ENCODE data around the gene SYT11.
"Not testable (repeated sequence)": the region's sequence is repeated elsewhere in the genome, so short reads cannot be mapped to it uniquely, and the experiment has no call there.

Gene SYT11

DNA sequence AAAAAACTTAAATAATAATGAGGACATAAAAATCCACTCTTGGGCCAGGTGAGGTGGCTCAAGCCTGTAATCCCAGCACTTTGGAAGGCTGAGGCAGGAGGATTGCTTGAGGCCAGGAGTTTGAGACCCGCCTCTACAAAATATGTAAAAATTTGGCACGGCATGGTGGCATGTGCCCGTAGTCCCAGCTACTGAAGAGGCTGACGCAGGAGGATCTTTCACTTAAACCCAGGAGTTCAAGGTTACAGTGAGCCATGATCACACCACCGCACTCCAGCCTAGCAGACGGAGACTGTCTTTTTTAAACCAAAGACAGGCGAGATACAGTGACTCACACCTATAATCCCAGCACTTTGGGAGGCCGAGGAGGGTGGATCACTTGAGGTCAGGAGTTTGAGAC, 37.1 kb downstream of the SYT11 start:
- H3K36me3 ChIP-seq (ENCODE audit: control insufficient read depth, insufficient read depth, low read length): peaks cover 26% of the 10 kb centered on the region
- DNase-seq; H3K4me1 ChIP-seq (ENCODE audit: control insufficient read depth, insufficient read depth, low read length, poor library complexity, severe bottlenecking); H3K9me3 ChIP-seq (ENCODE audit: control insufficient read depth, low read length); H3K4me3 ChIP-seq (ENCODE audit: insufficient read depth, low read depth, low read length, poor library complexity, severe bottlenecking); H3K27ac ChIP-seq (ENCODE audit: insufficient read depth, low read length, poor library complexity, severe bottlenecking); H3K27me3 ChIP-seq (replicated peaks; ENCODE audit: control insufficient read depth, insufficient read depth, low read length, poor library complexity, severe bottlenecking): not testable (repeated sequence)

DNA sequence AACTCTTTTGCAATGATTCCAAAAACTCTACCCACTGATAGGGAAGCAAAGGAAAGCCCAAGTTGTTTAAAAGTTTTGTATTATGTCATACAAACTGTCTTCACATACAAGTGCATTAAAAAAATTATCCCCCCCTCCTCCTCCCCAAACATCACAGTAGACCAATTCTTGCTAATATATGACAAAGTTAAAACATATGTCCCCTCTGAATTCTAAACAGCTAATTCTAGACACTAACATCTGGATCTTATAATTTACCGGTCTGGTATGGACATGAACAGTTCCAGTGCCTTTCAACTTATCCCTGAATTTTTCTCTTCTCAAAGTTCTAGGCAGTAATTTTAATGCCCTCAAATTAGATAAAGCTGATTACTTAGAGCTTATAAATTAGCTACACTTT, 38.4 kb downstream of the SYT11 start:
- Histone ChIP-seq H3K4me3 (ENCODE audit: insufficient read depth, low read depth, low read length, poor library complexity, severe bottlenecking) (no peak overlapping the region), H3K9me3 (ENCODE audit: control insufficient read depth, low read length) (no peaks in the 10 kb centered on the region), H3K36me3 (ENCODE audit: control insufficient read depth, insufficient read depth, low read length) (peaks cover 29% of the 10 kb centered on the region), H3K27me3 (replicated peaks; ENCODE audit: control insufficient read depth, insufficient read depth, low read length, poor library complexity, severe bottlenecking) (no peaks in the 10 kb centered on the region), H3K4me1 (ENCODE audit: control insufficient read depth, insufficient read depth, low read length, poor library complexity, severe bottlenecking) (peaks cover 3% of the 10 kb centered on the region), H3K27ac (ENCODE audit: insufficient read depth, low read length, poor library complexity, severe bottlenecking) (no peak overlapping the region)
- DNase-seq: no peak

DNA sequence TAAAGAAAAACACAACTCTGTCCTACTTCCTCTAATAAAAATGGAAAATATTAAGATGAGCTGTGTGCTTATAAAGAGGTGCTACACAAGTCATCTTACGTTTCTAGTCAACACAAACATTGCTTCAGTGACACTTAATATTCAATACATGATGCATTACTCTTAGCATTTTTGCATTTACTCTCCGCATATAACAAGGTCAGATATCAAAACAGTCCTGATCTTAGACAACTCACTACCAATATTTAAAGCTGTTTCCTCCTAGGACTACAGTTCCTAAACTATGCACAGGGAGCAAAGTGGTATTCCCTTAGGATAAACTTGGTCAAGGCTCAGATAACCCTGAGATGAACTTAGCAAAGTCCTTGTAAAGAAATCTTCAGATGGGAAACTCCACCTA, 39.5 kb downstream of the SYT11 start:
- Histone ChIP-seq H3K4me1 (ENCODE audit: control insufficient read depth, insufficient read depth, low read length, poor library complexity, severe bottlenecking) (no peaks in the 10 kb centered on the region), H3K4me3 (ENCODE audit: insufficient read depth, low read depth, low read length, poor library complexity, severe bottlenecking) (no peak overlapping the region), H3K27me3 (replicated peaks; ENCODE audit: control insufficient read depth, insufficient read depth, low read length, poor library complexity, severe bottlenecking) (no peaks in the 10 kb centered on the region), H3K27ac (ENCODE audit: insufficient read depth, low read length, poor library complexity, severe bottlenecking) (no peak overlapping the region), H3K9me3 (ENCODE audit: control insufficient read depth, low read length) (no peaks in the 10 kb centered on the region), H3K36me3 (ENCODE audit: control insufficient read depth, insufficient read depth, low read length) (peaks cover 38% of the 10 kb centered on the region)
- no peak for DNase-seq

DNA sequence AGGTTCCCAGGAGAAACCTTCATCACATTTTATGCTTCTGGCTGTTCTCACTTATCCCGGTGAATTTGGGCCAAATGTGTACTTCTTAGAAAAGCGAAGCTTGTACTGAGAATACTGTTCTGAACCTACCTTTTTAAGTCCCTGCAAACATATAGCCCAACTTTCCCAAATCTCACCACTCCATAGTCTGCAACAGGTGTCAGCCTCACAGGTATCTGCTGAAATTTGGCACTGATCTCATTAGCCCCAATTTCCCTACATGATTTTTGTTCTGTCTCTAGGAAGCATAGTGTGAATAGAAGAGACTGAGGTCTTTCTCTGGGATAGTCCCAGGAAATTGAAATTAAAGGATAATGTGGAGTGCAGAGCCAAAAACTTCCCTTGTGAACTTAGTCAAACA, 40.3 kb downstream of the SYT11 start:
- H3K9me3 ChIP-seq (ENCODE audit: control insufficient read depth, low read length): no peaks in the 10 kb centered on the region
- no peak overlapping the region for H3K27ac ChIP-seq (ENCODE audit: insufficient read depth, low read length, poor library complexity, severe bottlenecking)
- no peaks in the 10 kb centered on the region for H3K4me1 ChIP-seq (ENCODE audit: control insufficient read depth, insufficient read depth, low read length, poor library complexity, severe bottlenecking)
- H3K36me3 ChIP-seq (ENCODE audit: control insufficient read depth, insufficient read depth, low read length): peaks cover 45% of the 10 kb centered on the region
- DNase-seq: no peak
- no peaks in the 10 kb centered on the region for H3K27me3 ChIP-seq (replicated peaks; ENCODE audit: control insufficient read depth, insufficient read depth, low read length, poor library complexity, severe bottlenecking)
- no peak overlapping the region for H3K4me3 ChIP-seq (ENCODE audit: insufficient read depth, low read depth, low read length, poor library complexity, severe bottlenecking)

DNA sequence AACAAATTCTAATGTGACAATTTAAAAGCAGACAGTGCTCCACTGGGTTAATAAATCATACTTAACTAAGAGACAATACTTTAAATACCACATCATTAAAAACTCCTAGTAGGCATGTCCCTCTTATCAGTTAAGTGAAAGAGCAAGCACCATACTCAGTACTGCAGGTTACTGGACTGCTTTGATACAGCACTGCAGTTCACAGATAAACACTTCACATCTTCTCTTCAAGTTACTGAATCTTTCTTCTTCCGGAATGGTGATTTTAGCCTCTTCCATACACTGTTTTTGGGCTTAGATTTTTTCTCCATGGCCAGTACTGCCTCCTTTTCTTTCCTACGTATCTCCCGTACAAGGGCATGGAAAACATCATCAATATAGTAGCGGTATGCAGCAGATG, 40.8 kb downstream of the SYT11 start:
- H3K27ac ChIP-seq (ENCODE audit: insufficient read depth, low read length, poor library complexity, severe bottlenecking): no peak overlapping the region
- H3K27me3 ChIP-seq (replicated peaks; ENCODE audit: control insufficient read depth, insufficient read depth, low read length, poor library complexity, severe bottlenecking): no peaks in the 10 kb centered on the region
- H3K36me3 ChIP-seq (ENCODE audit: control insufficient read depth, insufficient read depth, low read length): peaks cover 50% of the 10 kb centered on the region
- no peaks in the 10 kb centered on the region for H3K4me1 ChIP-seq (ENCODE audit: control insufficient read depth, insufficient read depth, low read length, poor library complexity, severe bottlenecking)
- no peak overlapping the region for H3K4me3 ChIP-seq (ENCODE audit: insufficient read depth, low read depth, low read length, poor library complexity, severe bottlenecking)
- no peaks in the 10 kb centered on the region for H3K9me3 ChIP-seq (ENCODE audit: control insufficient read depth, low read length)
- no peak for DNase-seq

DNA sequence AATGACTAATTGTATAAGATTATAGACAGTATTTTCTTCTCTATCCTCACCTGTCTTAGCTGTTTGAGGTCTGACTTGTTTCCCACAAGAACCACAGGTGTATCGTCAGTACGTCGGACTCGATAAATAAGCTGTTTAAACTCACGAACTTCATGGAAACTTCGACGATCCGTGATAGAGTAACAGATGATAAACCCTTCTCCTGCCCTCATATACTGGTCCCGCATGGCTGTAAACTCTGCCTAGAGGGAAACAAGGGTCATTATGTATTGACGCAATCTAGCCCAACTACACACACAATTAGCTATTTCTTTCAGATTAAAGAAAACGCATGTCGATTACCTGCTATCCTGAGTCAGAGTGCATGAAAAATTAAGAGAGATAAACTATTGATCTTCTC, 44.9 kb downstream of the SYT11 start:
- H3K27ac ChIP-seq (ENCODE audit: insufficient read depth, low read length, poor library complexity, severe bottlenecking): no peak overlapping the region
- H3K4me1 ChIP-seq (ENCODE audit: control insufficient read depth, insufficient read depth, low read length, poor library complexity, severe bottlenecking): no peaks in the 10 kb centered on the region
- DNase-seq: no peak
- H3K27me3 ChIP-seq (replicated peaks; ENCODE audit: control insufficient read depth, insufficient read depth, low read length, poor library complexity, severe bottlenecking): no peaks in the 10 kb centered on the region
- peaks cover 67% of the 10 kb centered on the region for H3K36me3 ChIP-seq (ENCODE audit: control insufficient read depth, insufficient read depth, low read length)
- H3K4me3 ChIP-seq (ENCODE audit: insufficient read depth, low read depth, low read length, poor library complexity, severe bottlenecking): no peak overlapping the region
- H3K9me3 ChIP-seq (ENCODE audit: control insufficient read depth, low read length): no peaks in the 10 kb centered on the region

DNA sequence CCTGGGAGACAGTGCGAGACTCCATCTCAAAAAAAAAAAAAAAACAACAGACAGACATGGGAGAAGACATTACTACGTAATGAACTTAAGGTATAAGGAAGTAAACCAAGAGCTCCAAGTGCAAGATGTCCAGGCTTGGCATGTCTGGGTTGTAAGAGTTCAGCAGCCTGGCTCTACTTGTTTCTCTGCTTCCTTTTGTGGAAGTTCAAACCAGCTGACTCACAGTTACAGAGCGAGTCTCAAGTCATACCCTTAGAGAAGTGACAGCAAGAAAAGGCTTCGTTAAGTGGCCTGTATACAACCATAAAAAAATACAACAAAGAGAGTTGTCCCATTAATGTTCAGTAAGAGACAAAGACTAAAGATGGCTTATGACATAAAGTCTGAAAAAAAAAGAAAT, 50.5 kb downstream of the SYT11 start:
- no peak for DNase-seq
- Histone ChIP-seq H3K36me3 (ENCODE audit: control insufficient read depth, insufficient read depth, low read length) (peaks cover 35% of the 10 kb centered on the region), H3K27me3 (replicated peaks; ENCODE audit: control insufficient read depth, insufficient read depth, low read length, poor library complexity, severe bottlenecking) (no peaks in the 10 kb centered on the region), H3K9me3 (ENCODE audit: control insufficient read depth, low read length) (no peaks in the 10 kb centered on the region), H3K4me1 (ENCODE audit: control insufficient read depth, insufficient read depth, low read length, poor library complexity, severe bottlenecking) (peaks cover 11% of the 10 kb centered on the region), H3K4me3 (ENCODE audit: insufficient read depth, low read depth, low read length, poor library complexity, severe bottlenecking) (no peak overlapping the region), H3K27ac (ENCODE audit: insufficient read depth, low read length, poor library complexity, severe bottlenecking) (no peak overlapping the region)

DNA sequence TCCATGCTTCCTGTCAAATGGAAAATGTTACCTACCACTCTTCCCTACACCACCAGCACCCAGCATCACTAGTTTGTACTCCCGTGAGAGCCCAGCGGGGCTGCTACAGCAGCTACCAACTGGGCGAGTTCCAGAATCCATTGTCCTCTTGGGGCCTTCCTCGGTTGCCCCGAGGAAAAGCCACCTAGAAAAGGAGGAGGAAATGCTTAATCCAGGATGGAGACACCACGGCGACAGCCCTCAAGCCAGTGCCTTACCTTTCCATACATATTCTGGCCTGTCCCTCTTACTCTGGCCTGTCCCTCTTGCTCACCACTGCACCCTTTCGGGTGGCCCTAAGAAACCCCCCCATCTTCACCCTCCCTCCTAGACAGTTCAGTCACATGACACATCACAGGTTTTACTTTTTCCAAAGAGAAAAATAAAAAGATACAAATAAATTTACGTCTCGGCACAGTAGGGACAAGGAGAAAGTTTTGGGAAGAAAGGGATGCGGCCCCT, 51.3 kb downstream of the SYT11 start:
- Histone ChIP-seq H3K27me3 (replicated peaks; ENCODE audit: control insufficient read depth, insufficient read depth, low read length, poor library complexity, severe bottlenecking) (no peaks in the 10 kb centered on the region), H3K9me3 (ENCODE audit: control insufficient read depth, low read length) (no peaks in the 10 kb centered on the region), H3K4me1 (ENCODE audit: control insufficient read depth, insufficient read depth, low read length, poor library complexity, severe bottlenecking) (peaks cover 11% of the 10 kb centered on the region), H3K36me3 (ENCODE audit: control insufficient read depth, insufficient read depth, low read length) (peaks cover 29% of the 10 kb centered on the region), H3K27ac (ENCODE audit: insufficient read depth, low read length, poor library complexity, severe bottlenecking) (peak overlapping the region; percentile 74), H3K4me3 (ENCODE audit: insufficient read depth, low read depth, low read length, poor library complexity, severe bottlenecking) (peak overlapping the region; percentile 75)
- DNase-seq: no peak

DNA sequence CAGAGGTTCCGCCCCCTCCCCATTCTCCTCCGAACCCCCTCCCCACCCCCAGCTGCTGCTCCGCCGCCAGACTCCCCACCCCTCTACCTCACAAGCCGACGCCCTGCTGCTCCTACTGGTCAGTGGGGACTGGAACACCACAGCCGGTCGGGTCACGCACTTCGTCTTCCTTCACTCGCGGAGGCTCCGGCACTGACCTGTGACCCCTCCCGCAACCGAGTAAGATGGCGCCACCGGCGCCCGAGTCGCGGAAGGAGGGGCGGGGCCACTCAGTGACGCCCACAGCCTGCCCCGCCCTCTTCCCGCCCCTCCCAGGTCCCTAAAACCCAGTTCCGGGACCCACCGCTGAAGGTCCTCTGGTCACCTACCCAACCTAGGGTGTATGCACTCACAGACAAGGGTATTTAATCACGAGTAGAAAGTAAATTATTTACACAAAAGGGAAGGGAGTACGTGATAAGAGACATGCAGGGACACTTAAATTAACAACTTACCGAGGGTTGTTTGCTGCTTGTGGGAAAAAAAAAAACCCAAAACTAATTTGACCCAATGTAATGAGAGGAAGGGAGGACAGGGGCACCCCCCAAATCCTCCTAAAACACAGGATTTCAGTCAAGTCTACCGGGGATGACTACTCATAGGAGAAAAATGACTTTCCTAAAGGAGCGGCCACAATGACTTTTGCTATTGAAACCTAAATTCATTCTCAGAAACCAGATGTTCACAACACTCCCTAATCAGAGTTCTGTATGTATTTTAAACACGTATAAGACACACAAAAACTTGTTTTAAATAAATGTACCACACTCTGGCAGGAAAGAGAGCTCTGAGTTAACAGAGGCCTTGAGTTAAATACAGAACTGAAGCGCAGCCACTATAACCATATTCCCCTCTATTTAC, 52.0 kb downstream of the SYT11 start, which contains the start of gene RIT1:
RIT1 (minus strand) TSS at position 194 of the 900 bp plus-strand sequence. CDS start 588 bp downstream, outside the sequence.
- no peaks in the 10 kb centered on the region for H3K27me3 ChIP-seq (replicated peaks; ENCODE audit: control insufficient read depth, insufficient read depth, low read length, poor library complexity, severe bottlenecking)
- H3K4me1 ChIP-seq (ENCODE audit: control insufficient read depth, insufficient read depth, low read length, poor library complexity, severe bottlenecking): peaks cover 11% of the 10 kb centered on the region
- H3K9me3 ChIP-seq (ENCODE audit: control insufficient read depth, low read length): no peaks in the 10 kb centered on the region
- H3K27ac ChIP-seq (ENCODE audit: insufficient read depth, low read length, poor library complexity, severe bottlenecking): peak within 1 kb of the TSS; percentile 74
- DNase-seq: peak; percentile 73 to 82 (median 76)
- peak within 1 kb of the TSS; percentile 75 for H3K4me3 ChIP-seq (ENCODE audit: insufficient read depth, low read depth, low read length, poor library complexity, severe bottlenecking)
- peaks cover 30% of the 10 kb centered on the region for H3K36me3 ChIP-seq (ENCODE audit: control insufficient read depth, insufficient read depth, low read length)

DNA sequence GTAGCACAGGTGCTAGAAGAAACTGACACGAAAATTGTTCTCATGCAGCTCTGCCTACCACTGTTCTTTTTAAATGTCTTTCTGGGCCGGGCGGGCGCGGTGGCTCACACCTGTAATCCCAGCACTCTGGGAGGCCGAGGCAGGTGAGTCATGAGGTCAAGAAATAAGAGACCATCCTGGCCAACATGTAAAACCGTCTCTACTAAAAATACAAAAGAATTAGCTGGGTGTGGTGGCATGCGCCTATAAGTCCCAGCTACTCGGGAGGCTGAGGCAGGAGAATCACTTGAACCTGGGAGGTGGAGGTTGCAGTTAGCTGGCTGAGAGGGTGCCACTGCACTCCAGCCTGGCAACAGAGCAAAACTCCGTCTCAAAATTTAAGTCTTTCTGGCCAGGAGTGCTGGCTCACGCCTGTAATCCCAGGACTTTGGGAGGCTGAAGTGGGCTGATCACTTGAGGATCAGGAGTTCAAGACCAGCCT, 52.7 kb downstream of the SYT11 start:
- Histone ChIP-seq H3K4me3 (ENCODE audit: insufficient read depth, low read depth, low read length, poor library complexity, severe bottlenecking) (no peak overlapping the region), H3K4me1 (ENCODE audit: control insufficient read depth, insufficient read depth, low read length, poor library complexity, severe bottlenecking) (peaks cover 11% of the 10 kb centered on the region), H3K27ac (ENCODE audit: insufficient read depth, low read length, poor library complexity, severe bottlenecking) (no peak overlapping the region), H3K36me3 (ENCODE audit: control insufficient read depth, insufficient read depth, low read length) (peaks cover 33% of the 10 kb centered on the region), H3K27me3 (replicated peaks; ENCODE audit: control insufficient read depth, insufficient read depth, low read length, poor library complexity, severe bottlenecking) (no peaks in the 10 kb centered on the region), H3K9me3 (ENCODE audit: control insufficient read depth, low read length) (no peaks in the 10 kb centered on the region)
- no peak for DNase-seq

Measured in effector memory CD4-positive, alpha-beta T cell (primary cell).